GM12878 (cell line): ENCODE measurements around the gene ADGRG1.

Experiments
- ASH2L ChIP-seq: fragments of 300-600, 200-600 bp; sonication (generic); IDR thresholded peaks from 2 replicates; pipeline ENCODE4 v1.6.1; 2017; ENCODE audit warnings: low read depth, mild to moderate bottlenecking, borderline replicate concordance
- BCL11A ChIP-seq: IDR thresholded peaks from 2 replicates; pipeline ENCODE4 v1.6.1; 2011; ENCODE audit warnings: low read depth, low read length
- CHD1 ChIP-seq: IDR thresholded peaks from 2 replicates; pipeline ENCODE4 v1.6.1; 2012; ENCODE audit warnings: low read depth, low read length, improper control_type of control experiment
- MAX ChIP-seq: IDR thresholded peaks from 2 replicates; pipeline ENCODE4 v1.6.1; 2012; ENCODE audit warnings: low read depth, low read length, improper control_type of control experiment
- NR2C2 ChIP-seq: IDR thresholded peaks from 2 replicates; pipeline ENCODE4 v1.6.1; 2011; ENCODE audit warnings: borderline replicate concordance, low read depth; ENCODE audit not compliant: control insufficient read depth, insufficient read length
- POLR2A ChIP-seq: IDR thresholded peaks from 2 replicates; pipeline ENCODE4 v1.6.1; 2011; ENCODE audit warnings: low read depth, mild to moderate bottlenecking, low read length
- PRDM15 ChIP-seq: fragments of 450-650 bp; formaldehyde crosslinking; IDR thresholded peaks from 2 replicates; pipeline ENCODE4 v1.4.0; 2020; ENCODE audit warnings: mild to moderate bottlenecking, moderate library complexity
- SREBF1 ChIP-seq: IDR thresholded peaks from 2 replicates; pipeline ENCODE4 v1.6.1; 2012; ENCODE audit warnings: mild to moderate bottlenecking, low read length
- SRF ChIP-seq, 2 experiments: IDR thresholded peaks; 2 replicates each; pipeline ENCODE4 v1.6.1; 2011; ENCODE audit warnings: low read depth in 2 of 2, low read length in 2 of 2, mild to moderate bottlenecking in 1 of 2, moderate library complexity in 1 of 2
- TF ChIP-seq, protein P1 (sequence below): fragments of 450-650 bp; IDR thresholded peaks from 2 replicates; pipeline ENCODE4 v1.6.1; 2017; ENCODE audit warnings: mild to moderate bottlenecking, low read depth, inconsistent platforms; ENCODE audit not compliant: poor library complexity, severe bottlenecking

GRCh38 chr16:57679016-57679415, 50.6 kb downstream of the ADGRG1 start:
- TF ChIP-seq CHD1 (no peak), NR2C2 (no peak), PRDM15 (CRISPR knock-in tag) (no peak), ASH2L (no peak), SRF (IDR thresholded peaks at IDR 0.05; ENCODE audit: low read depth in 2 of 2, low read length in 2 of 2) (no peak), SREBF1 (no peak), POLR2A (no peak), MAX (no peak), BCL11A (no peak)
- TF ChIP-seq, protein P1, sequence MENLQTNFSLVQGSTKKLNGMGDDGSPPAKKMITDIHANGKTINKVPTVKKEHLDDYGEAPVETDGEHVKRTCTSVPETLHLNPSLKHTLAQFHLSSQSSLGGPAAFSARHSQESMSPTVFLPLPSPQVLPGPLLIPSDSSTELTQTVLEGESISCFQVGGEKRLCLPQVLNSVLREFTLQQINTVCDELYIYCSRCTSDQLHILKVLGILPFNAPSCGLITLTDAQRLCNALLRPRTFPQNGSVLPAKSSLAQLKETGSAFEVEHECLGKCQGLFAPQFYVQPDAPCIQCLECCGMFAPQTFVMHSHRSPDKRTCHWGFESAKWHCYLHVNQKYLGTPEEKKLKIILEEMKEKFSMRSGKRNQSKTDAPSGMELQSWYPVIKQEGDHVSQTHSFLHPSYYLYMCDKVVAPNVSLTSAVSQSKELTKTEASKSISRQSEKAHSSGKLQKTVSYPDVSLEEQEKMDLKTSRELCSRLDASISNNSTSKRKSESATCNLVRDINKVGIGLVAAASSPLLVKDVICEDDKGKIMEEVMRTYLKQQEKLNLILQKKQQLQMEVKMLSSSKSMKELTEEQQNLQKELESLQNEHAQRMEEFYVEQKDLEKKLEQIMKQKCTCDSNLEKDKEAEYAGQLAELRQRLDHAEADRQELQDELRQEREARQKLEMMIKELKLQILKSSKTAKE, result no peak
